ENCODE measurements around the gene PRRG2. TPM values are rescaled to one million over a fixed set of nuclear protein-coding genes. Genes with fewer than 3 reads are reported as not detected.

Gene PRRG2
- total and polyA plus RNA-seq, 3 donors from 2014 or later: 0.71 to 3.0 (median 1.9) TPM

- Histone ChIP-seq H3K27ac (no peak overlapping the region), H3K9me3 (no peaks in the 10 kb centered on the region), H3K4me3 (no peak overlapping the region), H3K27me3 (no peaks in the 10 kb centered on the region), H3K4me1 (peaks cover 5% of the 10 kb centered on the region), H3K36me3 (ENCODE audit: low read depth, missing control alignments) (no peaks in the 10 kb centered on the region)
- TF ChIP-seq CTCF (IDR thresholded peaks at IDR 0.05): no peak
- no peak for TF ChIP-seq POLR2A (IDR thresholded peaks at IDR 0.05)
- WGBS, 2 donors: 76 to 90% methylated on average over 6 of the region's 6 CpGs
- intact Hi-C loops (cut with DNase I; ENCODE audit: low total_unique reads): no loop called here
- DNase-seq: no peak
These were observed 16.5 kb upstream of the PRRG2 start for GRCh38 chr19:49564616-49565045.

GRCh38 chr19:49565261-49565660 lies 15.9 kb upstream of the PRRG2 start:
- H3K36me3 ChIP-seq (ENCODE audit: low read depth, missing control alignments): no peaks in the 10 kb centered on the region
- H3K9me3 ChIP-seq: no peaks in the 10 kb centered on the region
- H3K4me3 ChIP-seq: no peak overlapping the region
- no peak for TF ChIP-seq CTCF (IDR thresholded peaks at IDR 0.05)
- TF ChIP-seq POLR2A (IDR thresholded peaks at IDR 0.05): no peak
- peaks cover 6% of the 10 kb centered on the region for H3K4me1 ChIP-seq
- H3K27ac ChIP-seq: no peak overlapping the region
- intact Hi-C loops (cut with DNase I; ENCODE audit: low total_unique reads): no loop called here
- peak; percentile 68 for DNase-seq
- WGBS, 2 donors: 43 to 46% methylated on average over 4 of the region's 4 CpGs
- H3K27me3 ChIP-seq: no peaks in the 10 kb centered on the region

GRCh38 chr19:49566302-49566701 lies 14.8 kb upstream of the PRRG2 start:
- Histone ChIP-seq H3K27ac (no peak overlapping the region), H3K27me3 (no peaks in the 10 kb centered on the region), H3K4me3 (no peak overlapping the region), H3K36me3 (ENCODE audit: low read depth, missing control alignments) (no peaks in the 10 kb centered on the region), H3K9me3 (no peaks in the 10 kb centered on the region), H3K4me1 (peaks cover 13% of the 10 kb centered on the region)
- DNase-seq: no peak
- no peak for TF ChIP-seq POLR2A (IDR thresholded peaks at IDR 0.05)
- TF ChIP-seq CTCF (IDR thresholded peaks at IDR 0.05): no peak
- intact Hi-C loops (cut with DNase I; ENCODE audit: low total_unique reads): no loop called here
- 66 to 95% methylated on average over 3 of the region's 3 CpGs for WGBS, 2 donors

- intact Hi-C loops (cut with DNase I; ENCODE audit: low total_unique reads): no loop called here
- DNase-seq: no peak
- H3K4me1 ChIP-seq: peaks cover 18% of the 10 kb centered on the region
- WGBS, 2 donors: 51 to 56% methylated on average over 9 of the region's 9 CpGs
- no peak overlapping the region for H3K4me3 ChIP-seq
- no peak for TF ChIP-seq POLR2A (IDR thresholded peaks at IDR 0.05)
- H3K36me3 ChIP-seq (ENCODE audit: low read depth, missing control alignments): no peaks in the 10 kb centered on the region
- H3K9me3 ChIP-seq: no peaks in the 10 kb centered on the region
- no peaks in the 10 kb centered on the region for H3K27me3 ChIP-seq
- H3K27ac ChIP-seq: no peak overlapping the region
These were observed 13.2 kb upstream of the PRRG2 start for GRCh38 chr19:49567861-49568441.

GRCh38 chr19:49570138-49570856 lies 10.8 kb upstream of the PRRG2 start:
- Histone ChIP-seq H3K4me3 (no peak overlapping the region), H3K4me1 (peaks cover 18% of the 10 kb centered on the region), H3K9me3 (no peaks in the 10 kb centered on the region), H3K27me3 (no peaks in the 10 kb centered on the region), H3K27ac (no peak overlapping the region), H3K36me3 (ENCODE audit: low read depth, missing control alignments) (no peaks in the 10 kb centered on the region)
- peak; percentile 82 for DNase-seq
- TF ChIP-seq POLR2A (IDR thresholded peaks at IDR 0.05) (no peak), CTCF (IDR thresholded peaks at IDR 0.05) (peak; percentile 94 to 98 (median 96))
- 24 to 31% methylated on average over 14 of the region's 14 CpGs for WGBS, 2 donors
- intact Hi-C loops (cut with DNase I; ENCODE audit: low total_unique reads): no loop called here

All from testis (tissue), 3 donors.